ENCODE results near the gene FGF7.
"Not testable (repeated sequence)": the region's sequence is repeated elsewhere in the genome, so short reads cannot be mapped to it uniquely, and the experiment has no call there.

FGF7 gene

GRCh38 chr15:49423021-49423420 lies at the start of gene FGF7:
Gene FGF7 (plus strand): TSS chr15:49423242. CDS start chr15:49424298, 1,056 bp downstream.
- no peak for DNase-seq

- no peak for DNase-seq
Observed at GRCh38 chr15:49379996-49380395, 43.0 kb upstream of the FGF7 start.

GRCh38 chr15:49380912-49381311 lies 42.1 kb upstream of the FGF7 start:
- DNase-seq = no peak

GRCh38 chr15:49382394-49382793 lies 40.6 kb upstream of the FGF7 start:
- no peak for DNase-seq

- no peak for DNase-seq
Observed at GRCh38 chr15:49383266-49383665, 39.8 kb upstream of the FGF7 start.

GRCh38 chr15:49387471-49387870 lies 35.6 kb upstream of the FGF7 start:
- no peak for DNase-seq

- DNase-seq = not testable (repeated sequence)
Observed at GRCh38 chr15:49402515-49403296, 20.3 kb upstream of the FGF7 start.

- DNase-seq = no peak
Observed at GRCh38 chr15:49406352-49407118, 16.5 kb upstream of the FGF7 start.

GRCh38 chr15:49410641-49411040 lies 12.4 kb upstream of the FGF7 start:
- no peak for DNase-seq

GRCh38 chr15:49412797-49413196 lies 10.2 kb upstream of the FGF7 start:
- no peak for DNase-seq

- DNase-seq = no peak
Observed at GRCh38 chr15:49415149-49415548, 7.9 kb upstream of the FGF7 start.

GRCh38 chr15:49415638-49416037 lies 7.4 kb upstream of the FGF7 start:
- no peak for DNase-seq

GRCh38 chr15:49418811-49419210 lies 4.2 kb upstream of the FGF7 start:
- no peak for DNase-seq

- peak; percentile 46 for DNase-seq
Observed at GRCh38 chr15:49421991-49422390, 1.1 kb upstream of the FGF7 start.

- no peak for DNase-seq
Observed at GRCh38 chr15:49423901-49424550, 984 bp downstream of the FGF7 start.

GRCh38 chr15:49424954-49425353 lies 1.9 kb downstream of the FGF7 start:
- no peak for DNase-seq

- no peak for DNase-seq
Observed at GRCh38 chr15:49427372-49427771, 4.3 kb downstream of the FGF7 start.

- DNase-seq = no peak
Observed at GRCh38 chr15:49428409-49429095, 5.5 kb downstream of the FGF7 start.

- no peak for DNase-seq
Observed at GRCh38 chr15:49430046-49430445, 7.0 kb downstream of the FGF7 start.

- DNase-seq = no peak
Observed at GRCh38 chr15:49435174-49435573, 12.1 kb downstream of the FGF7 start.

- no peak for DNase-seq
Observed at GRCh38 chr15:49436751-49437150, 13.7 kb downstream of the FGF7 start.

GRCh38 chr15:49438962-49439631 lies 16.1 kb downstream of the FGF7 start:
- DNase-seq = no peak
